NCI-H510A (cell line): ENCODE results near the gene KRTAP3-1.

Experiments used
- DNase-seq: peaks from one replicate; lab custom pipeline; 2025; lab: John Stamatoyannopoulos, UW

KRTAP3-1 gene

DNA sequence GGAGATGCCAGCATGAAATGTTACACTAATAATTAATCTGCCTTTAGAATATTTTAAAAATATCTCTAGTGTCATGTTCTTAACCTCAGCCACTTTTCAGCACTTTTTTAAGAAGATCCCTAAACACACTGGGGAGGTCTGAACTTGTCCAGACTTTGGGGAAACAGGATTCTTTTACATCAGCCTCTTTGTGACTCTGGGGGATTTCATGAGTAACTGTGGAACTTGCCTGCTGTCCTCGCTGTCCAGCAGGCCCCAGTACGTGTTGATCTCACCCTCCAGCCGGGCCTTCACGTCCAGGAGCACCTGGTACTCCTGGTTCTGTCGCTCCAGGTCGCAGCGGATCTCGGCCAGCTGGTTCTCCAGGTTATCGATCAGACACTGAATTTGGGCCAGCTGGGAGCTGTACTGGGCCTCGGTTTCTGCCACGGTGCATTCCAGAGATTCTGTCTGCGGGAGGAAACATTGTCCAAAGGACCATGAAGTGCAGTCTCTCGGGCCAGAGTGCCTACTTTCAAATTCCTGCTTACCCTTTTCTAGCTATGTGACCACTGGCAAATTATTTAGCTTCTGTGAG, 30.3 kb downstream of the KRTAP3-1 start:
- no peak for DNase-seq

DNA sequence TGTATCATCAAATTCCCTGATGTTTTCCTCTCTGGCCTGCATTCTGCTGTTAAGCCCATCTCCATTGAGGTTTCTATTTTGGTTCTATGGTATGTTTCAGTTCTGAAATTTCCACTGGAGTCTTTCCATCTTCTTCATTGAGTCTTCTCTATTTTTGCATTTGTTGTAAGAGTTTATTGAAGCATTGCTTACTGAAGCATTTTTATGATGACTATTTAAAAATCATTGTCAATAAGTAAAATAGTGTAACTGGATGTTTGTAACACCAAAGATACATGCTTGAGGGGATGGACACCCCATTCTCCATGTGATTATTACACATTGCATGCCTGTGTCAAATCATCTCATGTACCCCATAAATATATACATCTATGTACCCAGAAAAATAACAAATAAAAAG, 33.4 kb downstream of the KRTAP3-1 start:
- DNase-seq, result no peak

GRCh38 chr17:40974366-40974765, 34.6 kb downstream of the KRTAP3-1 start:
- DNase-seq, result no peak

DNA sequence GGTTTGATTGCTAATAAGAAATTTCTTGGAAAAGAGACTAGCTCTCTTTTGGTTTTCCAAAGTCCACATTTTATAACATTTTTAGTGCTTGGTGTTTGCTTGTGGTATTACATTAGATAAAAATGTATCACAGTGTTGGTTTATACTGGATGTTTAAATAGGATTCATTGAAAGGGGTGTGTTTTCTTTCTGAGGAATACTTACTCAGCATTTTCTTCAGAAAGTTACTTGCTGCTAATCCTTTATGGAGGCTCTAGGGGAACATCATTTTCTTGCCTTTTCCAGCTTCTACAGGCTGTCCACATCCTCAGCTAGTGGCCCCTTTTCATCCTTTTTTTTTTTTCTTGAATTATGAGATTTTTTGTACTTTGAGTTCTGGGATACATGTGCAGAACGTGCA, 41.3 kb downstream of the KRTAP3-1 start:
- no peak for DNase-seq

- DNase-seq, result no peak
Observed at GRCh38 chr17:40966848-40967247, 42.1 kb downstream of the KRTAP3-1 start, which contains the start of gene KRT39. KRT39 (minus strand) TSS chr17:40966948; CDS start chr17:40966856, 92 bp downstream.

GRCh38 chr17:40963838-40964237, 45.1 kb downstream of the KRTAP3-1 start:
- DNase-seq, result no peak

GRCh38 chr17:40962059-40962561, 46.8 kb downstream of the KRTAP3-1 start:
- no peak for DNase-seq

DNA sequence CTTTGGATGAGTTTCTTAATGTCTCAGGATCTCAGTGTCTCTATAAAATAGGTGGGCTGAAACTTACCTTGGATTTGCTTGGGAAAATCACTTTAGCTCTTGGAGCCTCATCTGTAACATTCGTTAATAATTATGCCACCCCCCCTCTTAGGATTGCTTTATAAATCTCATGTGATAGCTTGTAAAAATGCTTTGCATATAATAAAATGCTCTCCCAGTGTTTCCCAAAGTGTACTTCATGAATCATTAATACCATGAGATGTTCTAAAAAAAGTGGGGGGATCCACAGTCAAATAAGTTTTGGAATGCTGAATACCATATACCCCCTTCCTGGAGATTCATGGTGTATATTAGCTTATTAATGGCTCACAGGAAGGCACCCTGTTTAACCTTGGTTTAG, 47.3 kb downstream of the KRTAP3-1 start:
- DNase-seq, result no peak

GRCh38 chr17:40960144-40960543, 48.8 kb downstream of the KRTAP3-1 start:
- DNase-seq, result no peak
